ENCODE measurements around the gene ZMPSTE24. TPM values are rescaled to one million over a fixed set of nuclear protein-coding genes. Genes with fewer than 3 reads are reported as not detected.
A peak's percentile ranks its signal among the peaks of the same experiment; 100 is the strongest.

The ZMPSTE24 gene
- total and polyA plus RNA-seq, 2 donors (not counting 1 experiment from before 2014, with no cell fraction given), result 60.9 to 67.6 TPM

DNA sequence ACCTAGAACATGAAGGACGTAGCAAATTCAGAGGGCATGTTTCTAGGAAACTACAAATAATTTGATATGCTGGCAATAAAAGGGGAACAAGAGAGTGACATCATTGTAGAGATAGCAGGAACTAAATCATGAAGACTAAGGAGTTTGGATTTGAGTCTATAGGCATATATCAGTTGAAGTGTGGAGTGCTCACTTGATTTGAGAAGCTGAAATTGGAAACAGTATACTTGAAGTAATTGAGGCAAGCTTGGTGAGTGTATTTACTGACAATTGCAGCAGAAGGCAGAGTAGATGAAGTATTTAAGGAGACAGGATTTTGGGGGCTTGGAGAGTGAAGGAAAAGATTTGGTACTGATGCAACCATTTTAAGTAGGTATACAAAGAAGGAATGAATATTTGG, 16.7 kb upstream of the ZMPSTE24 start:
- no peak for DNase-seq (ENCODE audit: low read depth in 2 of 2)
- no peak overlapping the region for H2AFZ ChIP-seq (ENCODE audit: low read length)

DNA sequence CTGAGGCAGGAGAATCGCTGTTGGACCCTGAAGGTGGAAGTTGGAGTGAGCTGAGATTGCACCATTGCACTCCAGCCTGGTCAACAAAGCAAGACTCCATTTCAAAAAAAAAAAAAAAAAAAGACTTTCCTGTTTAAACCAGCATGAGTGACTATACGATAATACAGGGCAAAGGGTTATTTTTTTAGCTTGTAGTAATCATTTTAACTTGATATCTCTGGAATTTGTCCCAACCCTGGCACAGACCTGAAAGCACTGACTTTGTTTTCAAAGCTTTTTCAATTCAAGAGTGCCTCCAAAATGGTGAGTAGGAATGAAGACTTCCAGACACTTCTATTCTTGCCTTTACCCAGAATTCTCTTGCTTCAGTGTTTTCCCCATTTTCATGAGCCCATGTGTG, 14.7 kb upstream of the ZMPSTE24 start:
- Histone ChIP-seq H3K27me3 (ENCODE audit: control insufficient read depth, insufficient read depth, low read length) (no peaks in the 10 kb centered on the region), H3K4me2 (ENCODE audit: extremely low read depth, insufficient read depth, low read length) (no peak overlapping the region), H3K79me2 (ENCODE audit: control insufficient read depth, insufficient read depth, low read length) (no peaks in the 10 kb centered on the region), H3K4me1 (ENCODE audit: control insufficient read depth, extremely low read depth, insufficient read depth, low read length) (peaks cover 10% of the 10 kb centered on the region), H3K9ac (ENCODE audit: insufficient read depth, low read length) (no peak overlapping the region), H2AFZ (ENCODE audit: low read length) (no peak overlapping the region), H3K36me3 (ENCODE audit: control insufficient read depth, insufficient read depth, low read length) (no peaks in the 10 kb centered on the region), H3K9me3 (ENCODE audit: control insufficient read depth, insufficient read depth, low read depth, low read length) (no peaks in the 10 kb centered on the region), H4K20me1 (ENCODE audit: control insufficient read depth, extremely low read depth, insufficient read depth, low read length) (no peaks in the 10 kb centered on the region), H3K27ac (ENCODE audit: insufficient read depth, low read length) (no peak overlapping the region), H3K4me3 (replicated peaks in 1 of 4; ENCODE audit: control extremely low read depth in 1 of 4, insufficient read depth in 1 of 4, low read depth in 3 of 4, low read length in 4 of 4) (no peak overlapping the region)
- peak in 1 of 2 donors; percentile 19 for DNase-seq (ENCODE audit: low read depth in 2 of 2)
- TF ChIP-seq, protein P1, sequence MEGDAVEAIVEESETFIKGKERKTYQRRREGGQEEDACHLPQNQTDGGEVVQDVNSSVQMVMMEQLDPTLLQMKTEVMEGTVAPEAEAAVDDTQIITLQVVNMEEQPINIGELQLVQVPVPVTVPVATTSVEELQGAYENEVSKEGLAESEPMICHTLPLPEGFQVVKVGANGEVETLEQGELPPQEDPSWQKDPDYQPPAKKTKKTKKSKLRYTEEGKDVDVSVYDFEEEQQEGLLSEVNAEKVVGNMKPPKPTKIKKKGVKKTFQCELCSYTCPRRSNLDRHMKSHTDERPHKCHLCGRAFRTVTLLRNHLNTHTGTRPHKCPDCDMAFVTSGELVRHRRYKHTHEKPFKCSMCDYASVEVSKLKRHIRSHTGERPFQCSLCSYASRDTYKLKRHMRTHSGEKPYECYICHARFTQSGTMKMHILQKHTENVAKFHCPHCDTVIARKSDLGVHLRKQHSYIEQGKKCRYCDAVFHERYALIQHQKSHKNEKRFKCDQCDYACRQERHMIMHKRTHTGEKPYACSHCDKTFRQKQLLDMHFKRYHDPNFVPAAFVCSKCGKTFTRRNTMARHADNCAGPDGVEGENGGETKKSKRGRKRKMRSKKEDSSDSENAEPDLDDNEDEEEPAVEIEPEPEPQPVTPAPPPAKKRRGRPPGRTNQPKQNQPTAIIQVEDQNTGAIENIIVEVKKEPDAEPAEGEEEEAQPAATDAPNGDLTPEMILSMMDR (conservative IDR thresholded peaks at IDR 0.05 in 1 of 2, IDR thresholded peaks at IDR 0.05 in 1 of 2; ENCODE audit: low read depth in 1 of 2, low read length in 2 of 2), result no peak
- TF ChIP-seq EZH2 (IDR thresholded peaks at IDR 0.05; ENCODE audit: low read length, missing control alignments), result no peak

More for the DNA sequence above, 16.7 kb upstream of the ZMPSTE24 start:
- Histone ChIP-seq H3K79me2 (ENCODE audit: control insufficient read depth, insufficient read depth, low read length) (no peaks in the 10 kb centered on the region), H3K27ac (ENCODE audit: insufficient read depth, low read length) (peak overlapping the region; percentile 77), H3K9me3 (ENCODE audit: control insufficient read depth, insufficient read depth, low read depth, low read length) (no peaks in the 10 kb centered on the region), H3K4me3 (replicated peaks in 1 of 4; ENCODE audit: control extremely low read depth in 1 of 4, insufficient read depth in 1 of 4, low read depth in 3 of 4, low read length in 4 of 4) (no peak overlapping the region), H3K4me1 (ENCODE audit: control insufficient read depth, extremely low read depth, insufficient read depth, low read length) (peaks cover 10% of the 10 kb centered on the region), H4K20me1 (ENCODE audit: control insufficient read depth, extremely low read depth, insufficient read depth, low read length) (no peaks in the 10 kb centered on the region), H3K27me3 (ENCODE audit: control insufficient read depth, insufficient read depth, low read length) (no peaks in the 10 kb centered on the region), H3K4me2 (ENCODE audit: extremely low read depth, insufficient read depth, low read length) (peak overlapping the region; percentile 77), H3K36me3 (ENCODE audit: control insufficient read depth, insufficient read depth, low read length) (peaks cover 8% of the 10 kb centered on the region), H3K9ac (ENCODE audit: insufficient read depth, low read length) (no peak overlapping the region)
- TF ChIP-seq, protein P1 (conservative IDR thresholded peaks at IDR 0.05 in 1 of 2, IDR thresholded peaks at IDR 0.05 in 1 of 2; ENCODE audit: low read depth in 1 of 2, low read length in 2 of 2), result no peak
- no peak for TF ChIP-seq EZH2 (IDR thresholded peaks at IDR 0.05; ENCODE audit: low read length, missing control alignments)

DNA sequence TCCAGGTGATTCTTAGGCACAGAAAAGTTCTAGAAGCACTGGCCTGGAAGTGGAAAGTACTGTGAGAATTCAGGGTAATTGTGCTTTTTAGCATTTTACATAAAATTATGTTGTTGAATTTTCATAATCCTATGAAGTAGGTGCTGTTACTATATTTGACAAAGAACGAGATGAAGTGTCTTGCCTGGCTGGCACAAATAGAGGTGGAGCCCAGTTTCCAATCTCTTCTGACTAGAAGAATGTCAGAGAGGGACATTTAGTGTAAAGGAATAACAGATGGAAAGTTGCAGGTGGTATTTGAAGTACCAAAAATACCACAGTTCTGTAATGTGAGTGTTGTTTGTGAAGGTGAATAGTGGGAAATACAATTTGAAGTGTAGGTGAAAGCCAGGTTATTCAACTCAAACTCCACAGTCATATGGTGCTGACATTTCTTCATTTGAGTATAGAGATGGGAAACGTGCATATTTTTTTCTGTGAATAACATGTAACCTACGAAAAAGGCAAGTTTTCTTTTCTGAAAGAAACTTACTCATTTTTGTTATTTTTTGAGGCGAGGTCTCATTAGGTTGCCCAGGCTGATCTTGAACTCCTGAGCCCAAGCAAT, 13.8 kb upstream of the ZMPSTE24 start:
- Histone ChIP-seq H2AFZ (ENCODE audit: low read length) (no peak overlapping the region), H3K9me3 (ENCODE audit: control insufficient read depth, insufficient read depth, low read depth, low read length) (no peaks in the 10 kb centered on the region), H4K20me1 (ENCODE audit: control insufficient read depth, extremely low read depth, insufficient read depth, low read length) (no peaks in the 10 kb centered on the region), H3K27me3 (ENCODE audit: control insufficient read depth, insufficient read depth, low read length) (no peaks in the 10 kb centered on the region), H3K27ac (ENCODE audit: insufficient read depth, low read length) (no peak overlapping the region), H3K4me3 (replicated peaks in 1 of 4; ENCODE audit: control extremely low read depth in 1 of 4, insufficient read depth in 1 of 4, low read depth in 3 of 4, low read length in 4 of 4) (no peak overlapping the region), H3K36me3 (ENCODE audit: control insufficient read depth, insufficient read depth, low read length) (no peaks in the 10 kb centered on the region), H3K9ac (ENCODE audit: insufficient read depth, low read length) (no peak overlapping the region), H3K79me2 (ENCODE audit: control insufficient read depth, insufficient read depth, low read length) (no peaks in the 10 kb centered on the region), H3K4me1 (ENCODE audit: control insufficient read depth, extremely low read depth, insufficient read depth, low read length) (peaks cover 10% of the 10 kb centered on the region), H3K4me2 (ENCODE audit: extremely low read depth, insufficient read depth, low read length) (no peak overlapping the region)
- TF ChIP-seq EZH2 (IDR thresholded peaks at IDR 0.05; ENCODE audit: low read length, missing control alignments), result no peak
- TF ChIP-seq, protein P1 (conservative IDR thresholded peaks at IDR 0.05 in 1 of 2, IDR thresholded peaks at IDR 0.05 in 1 of 2; ENCODE audit: low read depth in 1 of 2, low read length in 2 of 2), result no peak
- no peak for DNase-seq (ENCODE audit: low read depth in 2 of 2)
